Tibial nerve (tissue), 4 donors: ENCODE measurements around the gene FAM236D. TPM values are rescaled to one million over a fixed set of nuclear protein-coding genes. Genes with fewer than 3 reads are reported as not detected.

Experiments
- total RNA-seq, 4 donors: library from RNA; depleted of rRNA; stranded (reverse); fragments of >200 nt; gene quantifications; one replicate each; pipeline ENCODE4 v1.1.0, GENCODE V29; 2016

The FAM236D gene
- total RNA-seq, 4 donors from 2014 or later: not detected

Other genes with a start within 250 kb of the FAM236D start
- gene HDAC8, start 235.4 kb downstream of the FAM236D start, total RNA-seq: 10 to 100 TPM; 28.7 to 33.9 (median 30.0) TPM
- gene PHKA1, start 93.9 kb downstream of the FAM236D start, total RNA-seq: 1 to 10 TPM; 2.0 to 4.2 (median 3.2) TPM
- gene DMRTC1B, start 31.3 kb downstream of the FAM236D start, total RNA-seq: not detected
- gene FAM236B, start 25.6 kb downstream of the FAM236D start, total RNA-seq: not detected
- not detected for gene FAM236C, start 104.4 kb upstream of the FAM236D start, total RNA-seq
- not detected for gene FAM236A, start 130.0 kb upstream of the FAM236D start, total RNA-seq
- not detected for gene DMRTC1, start 135.6 kb upstream of the FAM236D start, total RNA-seq
- not detected for gene PABPC1L2B, start 194.7 kb upstream of the FAM236D start, total RNA-seq